OCI-LY3 (cell line): ENCODE data around the gene TWSG1.
"Not testable (repeated sequence)": the region's sequence is repeated elsewhere in the genome, so short reads cannot be mapped to it uniquely, and the experiment has no call there.

Experiments
- CTCF ChIP-seq: fragments of 200-600, 300-600 bp; sonication (generic); IDR thresholded peaks from 2 replicates; pipeline ENCODE4 v1.5.1; 2014; ENCODE audit warnings: antibody characterized with exemption, low read length, low read depth
- EZH2phosphoT487 ChIP-seq: fragments of 200-600 bp; shearing (Covaris generic); IDR thresholded peaks from 2 replicates; pipeline ENCODE4 v1.6.1; 2018; ENCODE audit warnings: antibody characterized with exemption, mixed run types, low read depth

GRCh38 chr18:9423648-9424047 lies 89.1 kb downstream of the TWSG1 start:
- TF ChIP-seq CTCF, EZH2phosphoT487: not testable (repeated sequence)
